ENCODE data around the gene PCDH9.
A peak's percentile ranks its signal among the peaks of the same experiment; 100 is the strongest.

PCDH9 gene

GRCh38 chr13:66716538-66716937 lies 513.6 kb downstream of the PCDH9 start:
- TF ChIP-seq CTCF (IDR thresholded peaks at IDR 0.05) = no peak

GRCh38 chr13:66714795-66715194 lies 515.3 kb downstream of the PCDH9 start:
- TF ChIP-seq CTCF (IDR thresholded peaks at IDR 0.05) = peak; percentile 35; the same call in 1 of the 2 replicates

- TF ChIP-seq CTCF (IDR thresholded peaks at IDR 0.05) = no peak
These were observed 526.0 kb downstream of the PCDH9 start for GRCh38 chr13:66704110-66704509.

- no peak for TF ChIP-seq CTCF (IDR thresholded peaks at IDR 0.05)
These were observed 526.5 kb downstream of the PCDH9 start for GRCh38 chr13:66703597-66703996.

GRCh38 chr13:66700117-66700601 lies 530.0 kb downstream of the PCDH9 start:
- no peak for TF ChIP-seq CTCF (IDR thresholded peaks at IDR 0.05)

- no peak for TF ChIP-seq CTCF (IDR thresholded peaks at IDR 0.05)
These were observed 536.5 kb downstream of the PCDH9 start for GRCh38 chr13:66693656-66694055.

- TF ChIP-seq CTCF (IDR thresholded peaks at IDR 0.05) = no peak
These were observed 539.0 kb downstream of the PCDH9 start for GRCh38 chr13:66691149-66691548.

- TF ChIP-seq CTCF (IDR thresholded peaks at IDR 0.05) = no peak
These were observed 540.5 kb downstream of the PCDH9 start for GRCh38 chr13:66689628-66690027.

Data from LNCAP (cell line).